NCI-H2107 (cell line): ENCODE measurements around the gene PARP4.
"Not testable (repeated sequence)": the region's sequence is repeated elsewhere in the genome, so short reads cannot be mapped to it uniquely, and the experiment has no call there.

Experiments
- DNase-seq: peaks from one replicate; lab custom pipeline; 2025; lab: John Stamatoyannopoulos, UW

PARP4 gene

DNA sequence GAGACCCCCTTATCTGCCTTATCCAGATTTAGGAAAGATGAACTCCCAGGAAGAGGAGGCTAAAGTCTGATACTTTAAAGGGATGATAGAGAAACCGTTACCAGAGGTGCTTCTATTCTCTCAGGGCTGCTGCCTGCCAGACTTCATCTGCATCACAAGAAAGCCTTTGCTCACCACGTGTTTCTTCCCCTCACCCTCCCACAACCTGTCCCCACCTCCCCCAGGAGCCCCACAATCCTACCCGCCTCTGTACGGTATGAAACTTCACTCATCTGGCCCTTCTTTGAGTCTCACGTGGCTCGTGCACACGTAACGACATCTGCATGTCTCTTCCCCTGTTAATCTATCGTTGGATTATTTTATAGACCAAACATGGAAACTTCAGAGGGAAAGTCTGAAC, 67.7 kb downstream of the PARP4 start:
- not testable (repeated sequence) for DNase-seq

DNA sequence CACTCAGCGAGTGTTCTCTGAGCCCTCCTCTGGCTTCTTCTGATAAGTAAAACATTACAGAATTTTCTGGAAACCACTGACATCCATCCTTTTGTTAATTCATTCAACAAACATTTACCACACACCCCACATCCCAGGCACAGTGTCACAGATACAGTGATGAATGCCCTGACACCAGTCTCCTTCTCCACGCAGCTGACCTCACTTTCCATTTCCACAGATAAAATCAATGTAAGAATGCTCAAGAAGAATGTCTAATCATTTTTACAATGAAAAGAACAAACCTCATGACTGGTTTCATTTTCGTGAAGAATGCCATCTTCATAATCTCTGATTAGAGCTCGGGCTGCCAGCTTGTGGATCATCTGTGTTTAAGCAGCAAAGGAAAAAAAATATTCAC, 69.2 kb downstream of the PARP4 start:
- no peak for DNase-seq

DNA sequence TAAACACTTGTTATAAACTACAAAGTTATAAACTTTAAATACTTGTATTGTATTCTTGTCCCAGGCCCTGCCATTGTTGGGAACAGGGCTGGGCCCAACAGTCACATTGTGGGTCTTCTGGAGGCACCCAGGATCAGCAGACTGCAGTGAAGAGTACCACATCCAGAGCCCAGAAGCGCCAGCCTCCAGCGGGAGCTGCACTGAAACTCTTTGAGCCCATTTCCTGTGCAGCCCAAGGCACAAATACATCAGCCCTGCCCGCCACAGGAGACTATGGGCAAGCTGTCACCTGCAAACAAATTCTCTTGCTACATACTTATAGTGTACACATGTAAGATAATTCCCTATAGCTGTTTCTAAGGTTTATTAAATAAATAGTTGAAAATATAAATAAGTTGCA, 86.5 kb downstream of the PARP4 start:
- not testable (repeated sequence) for DNase-seq

DNA sequence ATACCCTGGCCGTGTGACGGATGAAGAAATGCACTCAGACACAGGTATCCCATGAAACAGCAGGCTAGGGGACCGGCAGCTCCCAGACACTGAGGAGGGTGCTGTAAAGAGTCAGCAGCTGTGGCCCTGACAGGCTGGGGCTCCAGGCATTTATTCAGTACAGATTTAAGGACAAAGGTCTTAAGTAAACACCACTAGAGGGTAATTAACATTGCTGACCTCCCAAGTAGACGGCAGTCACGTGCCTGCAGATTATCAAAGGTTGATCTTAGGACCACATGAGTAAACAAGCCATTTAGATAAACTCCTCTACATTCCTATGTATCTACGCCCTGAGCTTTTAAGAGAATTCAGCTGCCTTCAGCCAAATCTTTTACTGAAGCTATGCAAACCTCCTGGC, 92.9 kb downstream of the PARP4 start:
- DNase-seq = not testable (repeated sequence)

DNA sequence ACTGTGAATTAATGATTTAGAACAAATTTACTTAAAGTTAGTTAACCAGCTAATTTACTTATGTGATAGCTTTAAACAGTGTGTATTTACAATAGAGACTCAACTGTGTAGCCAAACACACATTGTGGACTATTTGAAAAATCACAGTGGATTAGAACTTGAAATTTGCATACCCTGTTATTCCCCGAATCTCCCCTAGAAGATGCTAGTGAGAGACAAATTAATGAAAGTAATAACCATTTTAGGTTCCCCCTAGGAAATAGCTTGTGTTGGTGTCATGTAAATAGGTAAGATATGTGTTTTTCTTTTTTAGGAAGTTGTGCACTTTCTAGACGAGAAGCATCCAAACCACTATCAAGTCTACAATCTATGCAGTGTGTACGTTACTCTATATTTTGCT, 104.7 kb downstream of the PARP4 start:
- no peak for DNase-seq

DNA sequence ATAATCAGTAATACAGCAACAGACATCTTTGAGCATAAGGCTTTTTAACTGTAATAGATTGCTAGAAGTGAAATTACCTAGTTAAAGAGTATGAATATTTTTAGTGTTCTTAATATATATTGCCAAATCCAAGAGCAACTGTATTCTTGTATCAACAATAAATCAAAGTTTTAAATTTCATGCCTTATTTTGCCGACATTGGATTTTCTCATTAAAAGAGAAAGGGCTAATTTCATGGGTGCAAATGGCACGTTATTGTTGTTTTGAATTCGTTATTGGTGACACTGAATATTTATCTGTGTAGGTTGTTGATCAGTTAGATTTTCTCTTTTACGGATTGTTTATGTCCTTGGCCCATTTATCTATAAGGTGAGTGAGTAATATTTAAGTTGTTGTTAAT, 106.1 kb downstream of the PARP4 start:
- DNase-seq = no peak

DNA sequence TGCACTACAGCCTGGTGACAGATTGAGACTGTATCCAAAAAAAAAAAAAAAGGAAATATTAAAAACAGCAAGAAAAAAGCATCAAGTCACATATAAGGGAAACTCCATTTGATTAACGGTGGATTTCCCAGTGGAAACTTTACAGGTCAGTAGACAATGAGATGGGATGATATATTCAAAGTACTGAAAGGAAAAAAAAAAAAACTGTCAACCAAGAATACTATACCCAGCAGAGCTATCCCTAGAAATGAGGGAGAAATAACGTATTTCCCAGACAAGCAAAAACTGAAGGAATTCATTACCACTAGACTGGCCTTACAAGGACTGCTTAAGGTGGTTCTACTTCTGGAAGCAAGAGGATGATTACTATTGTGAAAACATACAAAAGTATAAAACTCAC, 115.8 kb downstream of the PARP4 start:
- no peak for DNase-seq

DNA sequence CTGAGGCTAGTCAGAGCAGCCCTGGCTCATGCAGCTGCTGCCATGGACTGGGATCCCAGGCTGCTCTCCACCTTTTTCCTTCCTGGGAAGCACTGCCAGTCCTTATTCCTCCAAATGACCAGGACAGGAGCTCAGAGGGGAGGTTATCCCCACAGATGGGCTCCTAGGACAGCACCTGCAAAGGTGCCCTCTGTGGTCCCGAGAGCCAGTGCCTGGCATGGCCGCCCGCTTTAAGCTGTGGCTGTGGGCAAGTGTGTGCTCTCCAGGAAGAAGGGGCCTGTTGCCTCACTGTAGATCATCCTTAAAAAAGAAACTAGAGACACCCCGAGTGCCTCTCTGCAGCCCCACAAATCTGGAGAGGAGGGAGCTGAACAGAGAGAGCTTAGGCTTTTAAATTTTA, 119.6 kb downstream of the PARP4 start:
- DNase-seq = no peak

DNA sequence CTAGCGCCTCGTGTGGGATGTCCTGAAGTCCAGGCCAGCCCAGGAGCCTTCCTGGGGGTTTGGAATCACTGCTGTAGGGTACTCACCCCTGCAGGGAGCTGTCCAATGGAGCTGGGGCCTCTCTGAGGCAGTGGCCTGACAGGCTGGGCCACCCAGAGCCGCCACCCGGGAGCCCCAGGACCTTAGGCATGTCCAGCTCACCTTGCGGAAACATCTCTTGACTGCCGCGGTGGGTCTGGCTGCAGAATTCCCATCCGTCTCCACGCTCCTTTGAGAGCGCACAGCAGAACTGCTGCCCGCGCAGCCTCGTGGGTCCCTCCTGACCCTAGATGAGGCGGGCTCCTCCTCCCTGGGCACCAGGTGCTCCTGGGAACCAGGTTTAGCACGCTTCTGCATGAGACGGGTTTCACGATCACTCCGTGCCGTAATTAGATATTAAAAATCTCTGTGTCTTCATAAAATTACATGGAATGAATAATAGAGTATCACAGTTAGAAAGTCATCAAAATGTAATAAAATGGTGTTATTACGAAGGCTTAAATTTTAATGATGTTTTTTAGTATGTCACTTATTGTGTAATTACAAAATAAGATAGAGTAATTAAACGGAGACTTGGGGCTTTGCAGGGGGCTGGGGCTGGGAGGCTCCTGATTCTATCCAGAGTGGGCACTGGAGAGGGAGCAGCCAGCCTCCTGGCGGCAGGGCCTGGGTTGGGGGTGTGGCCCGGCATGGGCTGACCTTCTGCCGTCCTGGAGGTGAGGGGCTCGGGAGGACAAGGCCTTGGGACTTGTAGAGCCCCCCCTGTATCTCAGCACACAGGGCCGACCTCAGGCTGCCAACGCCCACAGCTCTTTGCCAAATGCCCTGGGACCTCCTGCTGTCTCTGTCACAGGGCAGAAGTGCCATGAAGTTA, 120.6 kb downstream of the PARP4 start:
- DNase-seq = not testable (repeated sequence)

DNA sequence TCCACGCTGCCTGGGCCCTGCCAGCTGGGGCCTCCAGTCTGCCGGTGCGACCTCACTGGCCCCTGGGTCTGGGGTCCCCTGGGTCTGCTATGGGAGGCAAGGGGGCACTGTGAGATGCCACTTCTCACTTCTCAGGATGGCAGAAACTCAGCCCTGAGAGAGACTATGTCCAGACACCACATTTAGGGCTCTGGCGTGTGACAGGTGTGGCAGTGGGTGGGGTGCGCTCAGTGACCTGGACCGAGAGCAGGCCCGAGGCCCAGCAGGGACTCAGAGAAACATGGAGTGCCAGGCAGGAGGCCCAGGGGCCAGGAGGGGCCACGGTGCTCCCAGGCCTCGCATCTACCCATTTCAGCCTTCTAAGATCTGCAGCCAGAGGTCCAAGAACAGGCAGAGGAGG, 121.8 kb downstream of the PARP4 start:
- not testable (repeated sequence) for DNase-seq

DNA sequence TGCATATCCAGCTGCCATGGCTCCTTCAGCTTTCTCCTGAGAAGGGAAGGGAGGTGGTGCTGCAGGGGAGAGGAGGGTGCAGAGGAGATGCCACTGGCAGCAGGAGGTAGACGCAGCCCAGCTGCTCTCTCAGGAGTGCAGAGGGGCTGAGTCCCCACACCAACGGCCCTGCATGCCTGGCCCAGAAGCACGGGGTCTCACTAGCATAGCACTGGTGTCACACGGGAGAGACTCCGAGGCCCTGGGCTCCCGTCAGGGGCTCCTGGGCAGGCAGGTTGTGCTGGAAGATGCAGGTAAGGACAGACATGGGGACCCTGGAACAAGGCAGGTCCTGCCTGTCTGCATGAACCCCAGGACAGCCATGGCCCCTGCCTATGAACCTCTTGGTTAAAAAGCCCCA, 123.1 kb downstream of the PARP4 start:
- DNase-seq = no peak

DNA sequence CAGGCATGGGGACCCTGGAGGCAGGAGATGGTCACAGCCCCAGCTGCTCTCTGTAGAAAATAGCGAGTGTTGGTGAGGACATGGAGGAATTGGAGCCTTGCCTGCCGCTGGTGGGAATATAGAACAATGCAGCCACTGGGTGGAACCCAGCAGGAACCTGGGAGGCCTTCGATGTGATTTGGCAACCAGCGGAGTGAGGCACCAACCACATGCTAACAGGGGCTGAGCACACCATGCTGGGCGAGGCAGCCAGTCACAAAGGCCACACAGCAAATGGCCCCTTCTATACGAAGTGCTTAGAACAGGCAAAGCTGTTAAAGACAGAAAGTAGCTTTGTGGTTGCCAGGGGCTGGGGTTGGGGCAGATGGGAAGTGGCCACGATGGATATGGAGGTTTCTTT, 123.8 kb downstream of the PARP4 start:
- not testable (repeated sequence) for DNase-seq

DNA sequence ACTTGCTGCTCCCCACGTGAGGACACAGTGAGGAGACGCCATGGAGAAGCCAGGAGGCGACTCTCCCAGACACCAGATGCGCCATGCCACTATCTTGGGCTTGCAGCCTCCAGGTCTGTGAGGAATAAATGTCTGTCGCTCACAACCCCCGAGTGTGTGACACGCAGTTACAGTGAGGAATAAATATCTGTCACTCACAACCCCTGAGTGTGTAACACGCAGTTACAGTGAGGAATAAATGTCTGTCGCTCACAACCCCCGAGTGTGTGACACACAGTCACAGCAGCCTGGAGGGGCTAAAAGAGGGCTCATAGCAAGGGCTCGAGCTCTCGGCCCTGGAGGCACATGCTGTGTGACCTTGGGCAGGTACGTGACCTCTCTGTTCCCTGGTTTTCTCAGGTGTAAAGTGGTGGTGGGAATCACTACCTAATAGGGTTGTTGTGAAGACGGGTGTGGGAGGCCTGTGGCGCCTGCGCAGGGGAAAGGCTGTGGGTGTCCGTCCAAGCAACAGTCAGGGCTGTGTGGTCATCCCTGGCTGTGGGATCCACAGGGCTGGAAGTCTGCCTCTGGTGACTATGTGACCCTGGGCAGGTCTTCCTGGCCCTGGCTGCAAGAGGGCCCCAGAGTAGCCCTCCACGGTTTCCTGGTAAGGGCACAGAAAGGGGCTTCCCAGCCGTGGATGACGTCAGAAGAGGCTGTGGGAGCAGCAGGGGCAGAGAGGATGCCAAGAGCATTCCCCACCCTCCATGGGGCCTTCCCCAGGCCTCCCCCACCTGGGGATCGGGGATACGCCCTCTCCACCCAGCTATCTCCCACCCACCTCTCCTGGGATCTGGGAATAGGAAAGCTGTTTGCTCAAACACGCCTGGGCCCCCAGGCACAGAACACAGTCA, 125.5 kb downstream of the PARP4 start:
- DNase-seq = no peak

DNA sequence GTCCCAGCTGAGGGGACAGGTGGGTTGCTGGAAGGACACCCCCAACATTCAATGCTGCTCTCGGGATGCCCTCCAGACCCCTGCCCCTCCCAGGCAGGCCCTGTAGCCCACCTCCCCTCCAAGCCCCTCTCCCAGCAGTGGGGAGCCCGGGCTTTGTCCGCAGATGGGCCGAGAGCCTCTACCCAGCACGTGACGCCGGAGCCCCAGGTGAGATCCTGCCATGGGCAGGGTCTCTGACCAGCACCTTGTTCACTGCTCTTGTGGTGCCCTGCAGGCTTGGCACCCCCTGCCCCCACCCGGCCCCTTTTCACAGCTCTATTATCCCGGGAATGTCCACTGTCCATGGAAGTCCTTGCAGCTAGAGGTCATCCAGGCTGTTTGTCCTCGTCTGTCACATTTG, 126.7 kb downstream of the PARP4 start:
- DNase-seq = no peak

DNA sequence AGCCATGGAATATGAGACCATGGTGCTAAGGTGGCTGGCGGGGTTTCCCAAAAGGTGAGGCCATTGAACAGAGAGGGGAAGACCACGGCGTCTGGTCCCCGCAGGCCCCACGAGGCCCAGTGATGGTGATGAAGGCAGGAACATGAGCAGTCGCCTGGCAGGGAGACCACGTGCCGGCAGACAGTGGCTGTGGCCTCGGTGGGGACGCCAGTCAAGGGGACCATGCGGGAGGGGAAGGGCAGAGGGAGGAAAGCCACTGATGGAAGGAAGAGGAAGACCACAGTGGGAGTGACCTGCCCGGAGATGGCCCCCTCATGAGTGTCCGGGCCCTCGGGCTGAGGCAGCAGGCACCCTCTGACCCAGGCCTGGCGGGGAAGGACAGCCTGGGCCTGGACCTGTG, 127.6 kb downstream of the PARP4 start:
- not testable (repeated sequence) for DNase-seq

DNA sequence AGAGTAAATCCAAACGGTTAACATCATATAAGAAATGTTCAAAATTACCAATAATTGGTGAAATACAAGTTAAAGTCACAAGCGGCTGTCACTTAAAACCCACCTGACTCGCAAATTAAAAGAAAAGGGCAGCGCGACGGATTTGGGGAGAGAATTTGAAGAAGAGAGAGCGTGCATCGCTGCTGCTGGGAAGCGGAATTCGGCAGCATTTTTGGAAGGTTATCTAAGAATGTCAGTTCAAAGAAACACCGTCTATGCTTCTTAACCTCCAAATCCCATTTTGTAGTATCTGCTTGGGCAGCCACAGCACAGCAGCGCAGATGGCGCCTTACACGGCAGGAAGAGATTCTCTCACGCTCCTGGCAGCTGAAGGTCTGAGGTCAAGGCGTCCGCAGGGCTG, 128.5 kb downstream of the PARP4 start:
- not testable (repeated sequence) for DNase-seq

DNA sequence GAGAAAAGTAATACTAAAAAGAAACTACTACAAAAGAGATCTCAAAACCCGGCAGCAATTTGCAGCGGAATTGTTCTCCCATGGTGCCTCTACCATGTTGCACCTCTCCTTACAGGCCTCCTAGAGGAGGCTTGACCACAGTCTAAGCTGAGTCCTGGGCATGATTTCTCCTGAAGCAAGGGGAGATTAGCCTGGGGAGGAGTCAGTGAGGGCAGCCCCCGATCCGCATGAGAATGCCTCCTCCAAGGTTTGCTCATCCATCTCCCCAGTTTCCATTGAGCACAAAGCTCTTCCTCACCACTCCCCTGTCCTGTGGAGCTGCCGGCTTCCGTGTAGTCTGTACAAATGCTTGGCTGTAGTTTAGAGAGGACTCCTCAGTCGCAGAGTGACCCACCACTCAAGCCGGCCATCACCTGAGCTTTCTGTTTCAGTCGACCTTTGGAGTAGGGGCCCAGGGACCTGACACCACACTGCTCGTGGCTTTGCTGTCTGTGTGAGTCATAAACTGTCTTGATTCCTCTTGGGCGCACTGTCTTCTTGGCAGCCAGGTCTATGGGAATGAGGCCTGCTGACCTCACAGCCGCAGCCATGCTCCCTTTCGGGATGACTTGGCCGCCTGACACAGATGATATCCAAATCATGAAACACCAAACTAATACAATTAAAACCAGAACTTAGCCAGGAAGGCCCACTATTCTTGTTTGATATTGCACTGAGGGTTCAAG, 130.9 kb downstream of the PARP4 start:
- no peak for DNase-seq

DNA sequence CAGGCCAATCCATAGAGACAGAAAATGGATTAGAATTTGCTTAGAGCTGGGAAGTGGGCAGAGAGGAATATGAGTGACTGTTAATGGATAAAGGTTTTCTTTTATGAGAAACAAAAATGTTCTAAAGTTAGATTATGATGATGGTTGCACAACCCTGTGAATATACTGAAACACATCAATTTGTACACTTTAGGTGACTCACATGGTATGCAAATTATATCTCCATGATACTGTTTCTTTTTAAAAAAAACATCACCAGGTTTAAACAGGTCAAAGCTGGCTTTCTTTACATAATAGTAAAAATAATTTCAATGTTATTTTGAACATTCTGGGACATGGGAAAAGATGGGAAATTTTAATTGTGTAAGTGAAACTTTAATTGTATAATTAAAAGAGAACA, 131.7 kb downstream of the PARP4 start:
- not testable (repeated sequence) for DNase-seq

DNA sequence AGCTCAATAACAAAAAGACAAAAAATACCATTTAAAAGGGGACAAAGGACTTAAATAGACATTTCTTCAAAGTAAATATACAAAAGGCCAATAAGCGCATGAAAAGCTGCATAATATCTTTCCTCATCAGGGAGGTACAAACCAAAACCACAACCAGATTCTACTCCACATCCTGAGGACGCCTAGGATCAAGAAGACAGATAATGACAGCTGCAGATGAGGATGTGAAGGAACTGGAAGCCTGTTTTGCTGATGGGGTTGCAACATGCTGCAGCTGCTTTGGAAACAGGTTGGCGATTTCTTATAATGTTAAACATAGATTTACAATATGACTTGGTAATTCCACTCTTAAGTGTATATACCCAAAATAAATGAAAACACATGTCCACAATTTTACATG, 132.4 kb downstream of the PARP4 start:
- DNase-seq = not testable (repeated sequence)

DNA sequence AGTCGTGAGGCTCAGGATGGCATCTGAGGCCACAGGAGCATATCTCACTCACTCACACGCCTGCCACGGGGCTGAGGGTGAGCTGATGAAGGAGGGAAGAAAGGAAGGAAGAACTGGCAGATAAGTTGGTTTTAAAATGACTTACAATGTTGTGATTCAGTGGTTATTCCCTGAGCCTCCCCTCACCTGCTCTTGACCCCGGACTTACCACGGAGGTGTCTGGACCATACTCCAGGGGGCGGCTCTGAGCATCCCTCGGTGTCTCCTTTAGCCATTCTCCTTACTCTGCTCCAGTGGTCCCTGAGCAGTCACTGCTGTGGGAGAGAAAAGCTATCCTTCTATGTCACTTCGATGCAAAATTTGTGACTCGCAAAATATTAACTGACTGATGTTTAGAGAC, 141.3 kb downstream of the PARP4 start:
- not testable (repeated sequence) for DNase-seq
